ENCODE measurements around the gene SLC32A1.

SLC32A1 gene

DNA sequence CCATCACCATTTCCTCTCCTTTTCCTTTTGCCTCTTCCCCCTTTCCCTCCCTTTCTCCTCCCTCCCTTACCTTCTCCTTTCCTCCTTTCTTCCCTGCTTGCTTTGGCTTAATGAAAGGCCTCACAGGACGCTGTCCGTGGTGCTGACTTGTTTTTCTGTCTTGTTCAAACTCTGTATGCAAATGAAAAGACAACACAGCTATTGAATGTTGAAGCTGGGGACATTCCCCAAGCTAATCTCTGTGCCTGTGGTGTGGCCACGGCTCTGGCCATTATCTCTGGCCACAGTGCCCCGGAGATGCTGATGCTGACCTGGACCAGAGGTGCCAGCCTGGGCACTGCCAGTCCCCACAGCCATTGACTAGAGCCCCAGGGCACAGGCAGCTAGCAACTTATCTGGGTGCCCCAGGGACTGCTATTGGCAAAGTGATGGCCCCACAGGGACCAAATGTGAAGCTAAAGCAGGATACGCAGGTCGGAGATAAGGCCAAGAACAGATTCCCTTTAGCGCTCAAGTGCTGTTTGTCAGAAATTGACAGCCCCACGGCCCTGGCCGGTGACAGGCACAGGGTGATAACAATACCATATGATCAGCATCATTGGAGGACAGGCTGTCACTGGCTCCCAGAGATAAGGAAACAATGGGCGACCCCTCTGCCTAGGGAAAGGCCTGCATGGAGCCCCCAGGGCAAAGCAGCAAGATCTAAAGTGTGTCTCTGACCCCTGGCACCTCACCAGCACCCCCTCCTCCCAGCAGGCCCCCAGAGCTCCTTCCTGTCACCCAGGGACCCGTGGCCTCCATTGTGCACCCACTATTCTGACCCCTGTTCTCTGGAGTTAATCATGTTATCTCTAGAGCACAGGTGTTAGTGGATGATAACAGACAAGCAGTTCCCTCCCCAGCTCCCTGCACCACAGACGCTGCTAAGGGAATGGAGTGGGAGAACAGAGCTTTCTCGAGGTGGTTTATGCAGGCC is 31.6 kb upstream of the SLC32A1 start:
- H3K9ac ChIP-seq (ENCODE audit: low read depth, low read length, poor library complexity, severe bottlenecking): no peak overlapping the region
- H3K36me3 ChIP-seq (ENCODE audit: insufficient read depth, low read length): no peaks in the 10 kb centered on the region
- no peak overlapping the region for H2AFZ ChIP-seq (ENCODE audit: low read length)
- H4K20me1 ChIP-seq (ENCODE audit: insufficient read depth, low read length, poor library complexity, severe bottlenecking): no peaks in the 10 kb centered on the region
- TF ChIP-seq, protein P1, sequence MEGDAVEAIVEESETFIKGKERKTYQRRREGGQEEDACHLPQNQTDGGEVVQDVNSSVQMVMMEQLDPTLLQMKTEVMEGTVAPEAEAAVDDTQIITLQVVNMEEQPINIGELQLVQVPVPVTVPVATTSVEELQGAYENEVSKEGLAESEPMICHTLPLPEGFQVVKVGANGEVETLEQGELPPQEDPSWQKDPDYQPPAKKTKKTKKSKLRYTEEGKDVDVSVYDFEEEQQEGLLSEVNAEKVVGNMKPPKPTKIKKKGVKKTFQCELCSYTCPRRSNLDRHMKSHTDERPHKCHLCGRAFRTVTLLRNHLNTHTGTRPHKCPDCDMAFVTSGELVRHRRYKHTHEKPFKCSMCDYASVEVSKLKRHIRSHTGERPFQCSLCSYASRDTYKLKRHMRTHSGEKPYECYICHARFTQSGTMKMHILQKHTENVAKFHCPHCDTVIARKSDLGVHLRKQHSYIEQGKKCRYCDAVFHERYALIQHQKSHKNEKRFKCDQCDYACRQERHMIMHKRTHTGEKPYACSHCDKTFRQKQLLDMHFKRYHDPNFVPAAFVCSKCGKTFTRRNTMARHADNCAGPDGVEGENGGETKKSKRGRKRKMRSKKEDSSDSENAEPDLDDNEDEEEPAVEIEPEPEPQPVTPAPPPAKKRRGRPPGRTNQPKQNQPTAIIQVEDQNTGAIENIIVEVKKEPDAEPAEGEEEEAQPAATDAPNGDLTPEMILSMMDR (conservative IDR thresholded peaks at IDR 0.05; ENCODE audit: low read length): no peak
- no peak for TF ChIP-seq EZH2phosphoT487 (IDR thresholded peaks at IDR 0.05; ENCODE audit: borderline replicate concordance)
- no peaks in the 10 kb centered on the region for H3K27me3 ChIP-seq (ENCODE audit: insufficient read depth, low read length, poor library complexity, severe bottlenecking)
- H3K79me2 ChIP-seq (ENCODE audit: insufficient read depth, low read length): no peaks in the 10 kb centered on the region
- no peaks in the 10 kb centered on the region for H3K4me1 ChIP-seq (ENCODE audit: insufficient read depth, low read length, poor library complexity, severe bottlenecking)
- no peak overlapping the region for H3K4me2 ChIP-seq (ENCODE audit: low read depth, low read length, poor library complexity, severe bottlenecking)
- no peak overlapping the region for H3K4me3 ChIP-seq (ENCODE audit: low read length, poor library complexity, severe bottlenecking)
- H3K9me2 ChIP-seq (replicated peaks; ENCODE audit: low read depth, low read length): no peaks in the 10 kb centered on the region
- no peaks in the 10 kb centered on the region for H3F3A ChIP-seq (ENCODE audit: low read depth)
- no peaks in the 10 kb centered on the region for H3K9me3 ChIP-seq (ENCODE audit: insufficient read depth, low read depth, low read length)

DNA sequence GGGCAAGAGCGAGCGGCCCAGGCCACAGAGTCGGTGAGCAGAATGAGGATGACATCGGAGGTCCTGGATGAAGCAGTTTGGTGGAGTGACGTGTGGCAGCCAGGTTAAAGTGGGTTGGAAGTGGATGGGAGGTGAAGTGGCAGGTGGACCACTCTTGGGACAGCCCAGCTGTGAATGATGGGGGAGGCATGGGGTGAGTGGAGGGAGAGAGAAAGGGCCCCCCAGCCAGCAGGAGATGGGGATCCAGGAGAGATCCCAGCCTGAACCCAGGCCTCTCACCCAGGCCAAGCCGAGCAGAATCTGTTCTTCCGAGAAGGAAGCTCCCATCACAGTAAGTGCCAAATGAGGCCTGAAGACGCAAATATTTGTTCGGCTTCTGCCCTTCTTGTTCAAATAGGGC is 27.0 kb upstream of the SLC32A1 start:
- Histone ChIP-seq H3K9ac (ENCODE audit: low read depth, low read length, poor library complexity, severe bottlenecking) (no peak overlapping the region), H4K20me1 (ENCODE audit: insufficient read depth, low read length, poor library complexity, severe bottlenecking) (no peaks in the 10 kb centered on the region), H3K27me3 (ENCODE audit: insufficient read depth, low read length, poor library complexity, severe bottlenecking) (no peaks in the 10 kb centered on the region), H3K4me3 (ENCODE audit: low read length, poor library complexity, severe bottlenecking) (no peak overlapping the region), H3F3A (ENCODE audit: low read depth) (no peaks in the 10 kb centered on the region), H3K4me2 (ENCODE audit: low read depth, low read length, poor library complexity, severe bottlenecking) (no peak overlapping the region), H2AFZ (ENCODE audit: low read length) (no peak overlapping the region), H3K79me2 (ENCODE audit: insufficient read depth, low read length) (no peaks in the 10 kb centered on the region), H3K9me3 (ENCODE audit: insufficient read depth, low read depth, low read length) (no peaks in the 10 kb centered on the region), H3K4me1 (ENCODE audit: insufficient read depth, low read length, poor library complexity, severe bottlenecking) (no peaks in the 10 kb centered on the region), H3K9me2 (replicated peaks; ENCODE audit: low read depth, low read length) (no peaks in the 10 kb centered on the region), H3K36me3 (ENCODE audit: insufficient read depth, low read length) (no peaks in the 10 kb centered on the region)
- TF ChIP-seq EZH2phosphoT487 (IDR thresholded peaks at IDR 0.05; ENCODE audit: borderline replicate concordance): no peak
- TF ChIP-seq, protein P1 (conservative IDR thresholded peaks at IDR 0.05; ENCODE audit: low read length): no peak

DNA sequence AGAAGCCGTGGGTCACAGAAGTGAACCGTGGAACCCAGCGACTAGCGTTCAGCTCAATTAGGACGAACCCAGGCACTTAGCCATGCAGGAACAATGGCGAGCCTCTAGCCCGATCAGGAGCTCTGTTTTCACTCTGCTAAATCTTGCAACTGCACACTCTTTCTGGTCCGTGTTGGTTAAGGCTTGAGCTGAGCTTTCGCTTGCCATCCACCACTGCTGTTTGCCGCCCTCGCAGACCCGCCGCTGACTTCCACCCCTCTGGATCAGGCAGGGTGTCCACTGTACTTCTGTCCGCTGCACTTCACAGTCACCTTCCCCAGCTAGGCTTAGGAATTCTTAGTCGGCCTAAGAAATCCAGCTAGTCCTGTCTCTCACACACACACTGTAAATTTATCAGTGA is 25.7 kb upstream of the SLC32A1 start:
- no peaks in the 10 kb centered on the region for H3K79me2 ChIP-seq (ENCODE audit: insufficient read depth, low read length)
- H4K20me1 ChIP-seq (ENCODE audit: insufficient read depth, low read length, poor library complexity, severe bottlenecking): no peaks in the 10 kb centered on the region
- H3K4me2 ChIP-seq (ENCODE audit: low read depth, low read length, poor library complexity, severe bottlenecking): no peak overlapping the region
- TF ChIP-seq, protein P1 (conservative IDR thresholded peaks at IDR 0.05; ENCODE audit: low read length): no peak
- no peak for TF ChIP-seq EZH2phosphoT487 (IDR thresholded peaks at IDR 0.05; ENCODE audit: borderline replicate concordance)
- no peaks in the 10 kb centered on the region for H3K36me3 ChIP-seq (ENCODE audit: insufficient read depth, low read length)
- no peaks in the 10 kb centered on the region for H3K27me3 ChIP-seq (ENCODE audit: insufficient read depth, low read length, poor library complexity, severe bottlenecking)
- no peak overlapping the region for H3K4me3 ChIP-seq (ENCODE audit: low read length, poor library complexity, severe bottlenecking)
- no peaks in the 10 kb centered on the region for H3K9me2 ChIP-seq (replicated peaks; ENCODE audit: low read depth, low read length)
- H3K9me3 ChIP-seq (ENCODE audit: insufficient read depth, low read depth, low read length): no peaks in the 10 kb centered on the region
- no peak overlapping the region for H2AFZ ChIP-seq (ENCODE audit: low read length)
- no peak overlapping the region for H3K9ac ChIP-seq (ENCODE audit: low read depth, low read length, poor library complexity, severe bottlenecking)
- H3F3A ChIP-seq (ENCODE audit: low read depth): no peaks in the 10 kb centered on the region
- H3K4me1 ChIP-seq (ENCODE audit: insufficient read depth, low read length, poor library complexity, severe bottlenecking): no peaks in the 10 kb centered on the region
